Measurements from ENCODE around the gene GAPT. TPM values are rescaled to one million over a fixed set of nuclear protein-coding genes. Genes with fewer than 3 reads are reported as not detected.

The GAPT gene
- total and polyA plus RNA-seq, 2 donors (not counting 3 experiments of a cell fraction or from before 2014, with no cell fraction given), result not detected

- Histone ChIP-seq H3K9me1 (replicated peaks; ENCODE audit: control insufficient read depth, extremely low read depth, insufficient read depth, low read length) (no peaks in the 10 kb centered on the region), H4K20me1 (replicated peaks; ENCODE audit: control insufficient read depth, extremely low read depth, insufficient read depth, low read length) (peaks cover 2% of the 10 kb centered on the region), H3K27me3 (ENCODE audit: control insufficient read depth in 2 of 2, insufficient read depth in 2 of 2, low read length in 2 of 2) (no peaks in the 10 kb centered on the region), H3K4me3 (replicated peaks in 1 of 3; ENCODE audit: insufficient read depth in 1 of 3, low read depth in 1 of 3, low read length in 3 of 3) (no peak overlapping the region), H3K9me3 (replicated peaks; ENCODE audit: control insufficient read depth, insufficient read depth, low read length) (no peaks in the 10 kb centered on the region), H3K4me1 (ENCODE audit: control insufficient read depth, extremely low read depth, insufficient read depth, low read length) (peaks cover 14% of the 10 kb centered on the region), H3K79me2 (ENCODE audit: control insufficient read depth, insufficient read depth, low read length) (peaks cover 21% of the 10 kb centered on the region), H2AFZ (ENCODE audit: low read depth, low read length) (no peak overlapping the region), H3K4me2 (ENCODE audit: insufficient read depth, low read length) (peak overlapping the region; percentile 52), H3K9ac (replicated peaks; ENCODE audit: extremely low read depth, insufficient read depth, low read length) (peak overlapping the region; percentile 63), H3K27ac (ENCODE audit: insufficient read depth, low read depth, low read length) (peak overlapping the region; percentile 59), H3K36me3 (ENCODE audit: control insufficient read depth in 2 of 2, extremely low read depth in 1 of 2, insufficient read depth in 2 of 2, low read length in 2 of 2) (peaks cover 8 to 9% of the 10 kb centered on the region in 2 experiments)
- dilution Hi-C loops (cut with MboI; ENCODE audit: extremely low pct_ligation_motif_present, low sequenced_read_pairs), result loop anchor here (25.0 kb wide), 2 partner anchors 675 to 975 kb away; partner anchors contain the start of gene ACTBL2
- BruUV-seq (replicated peaks), result TSS peak; percentile 38
- FAIRE-seq, result peak; percentile 76
- DNase-seq (ENCODE audit: low read depth, low spot score), result peak; percentile 90
- CTCF ChIA-PET, result interaction anchor here (0.6 to 6.2 kb wide), 14 partner anchors 17 to 1563 kb away, joined by 3 to 260 read pairs (median 4); no protein-coding TSS in a partner anchor
- intact Hi-C loops (cut with micrococcal nuclease), result loop anchor here (1.0 to 5.0 kb wide), 2 partner anchors 1164 to 1290 kb away; partner anchors contain the start of gene GPBP1
- POLR2A ChIA-PET, result interaction anchor here (0.7 kb wide), 1 partner anchor 686 kb away, joined by 3 read pairs; no protein-coding TSS in a partner anchor
- TF ChIP-seq MYC (IDR thresholded peaks at IDR 0.05; ENCODE audit: low read depth, low read length), result no peak
- peak; percentile 20 to 29 for TF ChIP-seq CTCF (IDR thresholded peaks at IDR 0.05; ENCODE audit: extremely low read depth in 1 of 2, insufficient read depth in 1 of 2, low read depth in 1 of 2, low read length in 2 of 2)
Observed at GRCh38 chr5:58462623-58463230, 28.5 kb upstream of the GAPT start.

DNA sequence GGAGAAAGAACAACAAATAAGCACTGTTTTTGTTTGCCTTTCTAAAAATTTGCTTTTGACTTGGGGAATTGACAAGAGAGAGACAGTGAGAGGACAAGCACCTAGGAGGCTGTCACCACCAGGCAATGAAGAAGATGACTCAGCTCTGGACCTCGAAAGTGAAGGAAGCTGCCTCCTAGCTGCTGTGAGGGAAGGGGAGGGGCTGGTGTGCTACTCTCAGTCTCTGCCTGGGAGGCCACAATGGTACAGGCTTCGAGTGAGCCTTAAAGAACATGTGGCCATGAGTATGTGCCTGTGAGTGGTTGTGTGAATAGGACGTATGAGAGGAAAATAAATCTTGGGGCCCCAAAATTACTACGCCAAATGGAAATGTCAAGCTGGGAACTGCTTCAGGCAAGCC lies 24.3 kb upstream of the GAPT start:
- H3K4me1 ChIP-seq (ENCODE audit: control insufficient read depth, extremely low read depth, insufficient read depth, low read length), result peaks cover 7% of the 10 kb centered on the region
- FAIRE-seq (peak; percentile 61), DNase-seq (ENCODE audit: low read depth, low spot score) (peak; percentile 9)
- peak; percentile 17 for TF ChIP-seq FOS (IDR thresholded peaks at IDR 0.05; ENCODE audit: borderline replicate concordance, insufficient read depth, low read length)
- TF ChIP-seq, protein P1, sequence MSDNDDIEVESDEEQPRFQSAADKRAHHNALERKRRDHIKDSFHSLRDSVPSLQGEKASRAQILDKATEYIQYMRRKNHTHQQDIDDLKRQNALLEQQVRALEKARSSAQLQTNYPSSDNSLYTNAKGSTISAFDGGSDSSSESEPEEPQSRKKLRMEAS (IDR thresholded peaks at IDR 0.05; ENCODE audit: insufficient read depth, insufficient read length), result no peak
- no peaks in the 10 kb centered on the region for H3K27me3 ChIP-seq (ENCODE audit: control insufficient read depth in 2 of 2, insufficient read depth in 2 of 2, low read length in 2 of 2)
- H3K9ac ChIP-seq (replicated peaks; ENCODE audit: extremely low read depth, insufficient read depth, low read length), result no peak overlapping the region
- no peaks in the 10 kb centered on the region for H3K36me3 ChIP-seq (ENCODE audit: control insufficient read depth in 2 of 2, extremely low read depth in 1 of 2, insufficient read depth in 2 of 2, low read length in 2 of 2)
- CTCF ChIA-PET, result interaction anchor here (0.7 to 1.9 kb wide), 3 partner anchors 579 to 1173 kb away, joined by 3 to 10 read pairs (median 3); no protein-coding TSS in a partner anchor
- H3K9me1 ChIP-seq (replicated peaks; ENCODE audit: control insufficient read depth, extremely low read depth, insufficient read depth, low read length), result no peaks in the 10 kb centered on the region
- H3K4me3 ChIP-seq (replicated peaks in 1 of 3; ENCODE audit: insufficient read depth in 1 of 3, low read depth in 1 of 3, low read length in 3 of 3), result no peak overlapping the region
- intact Hi-C loops (cut with micrococcal nuclease) (no loop called here), dilution Hi-C loops (cut with MboI; ENCODE audit: extremely low pct_ligation_motif_present, low sequenced_read_pairs) (loop anchor here (25.0 kb wide), 2 partner anchors 680 to 980 kb away; partner anchors contain the start of gene ACTBL2)
- no peak overlapping the region for H3K4me2 ChIP-seq (ENCODE audit: insufficient read depth, low read length)
- no peak overlapping the region for H3K27ac ChIP-seq (ENCODE audit: insufficient read depth, low read depth, low read length)
- no peaks in the 10 kb centered on the region for H3K9me3 ChIP-seq (replicated peaks; ENCODE audit: control insufficient read depth, insufficient read depth, low read length)
- no peaks in the 10 kb centered on the region for H4K20me1 ChIP-seq (replicated peaks; ENCODE audit: control insufficient read depth, extremely low read depth, insufficient read depth, low read length)
- H2AFZ ChIP-seq (ENCODE audit: low read depth, low read length), result no peak overlapping the region
- H3K79me2 ChIP-seq (ENCODE audit: control insufficient read depth, insufficient read depth, low read length), result no peaks in the 10 kb centered on the region
- POLR2A ChIA-PET, result no interaction called here
- no TSS peak for BruUV-seq (replicated peaks)

Measured in endothelial cell of umbilical vein (primary cell).